GM12864 (cell line): ENCODE data around the gene ARFGAP1.

Experiments used
- DNase-seq: peaks from one replicate; pipeline ENCODE4 v3.0.0-alpha.2; 2011; ENCODE audit warnings: low read depth
- H3K4me3 ChIP-seq: 2 replicates; pipeline ENCODE4 v1.5.1; 2011; ENCODE audit warnings: mild to moderate bottlenecking, low read depth, low read length, control low read depth
- CTCF ChIP-seq: IDR thresholded peaks from 2 replicates; pipeline ENCODE4 v1.5.1; 2011; ENCODE audit warnings: low read depth, mild to moderate bottlenecking, moderate library complexity, low read length, control low read depth, inconsistent platforms; ENCODE audit errors: missing control alignments

The ARFGAP1 gene

DNA sequence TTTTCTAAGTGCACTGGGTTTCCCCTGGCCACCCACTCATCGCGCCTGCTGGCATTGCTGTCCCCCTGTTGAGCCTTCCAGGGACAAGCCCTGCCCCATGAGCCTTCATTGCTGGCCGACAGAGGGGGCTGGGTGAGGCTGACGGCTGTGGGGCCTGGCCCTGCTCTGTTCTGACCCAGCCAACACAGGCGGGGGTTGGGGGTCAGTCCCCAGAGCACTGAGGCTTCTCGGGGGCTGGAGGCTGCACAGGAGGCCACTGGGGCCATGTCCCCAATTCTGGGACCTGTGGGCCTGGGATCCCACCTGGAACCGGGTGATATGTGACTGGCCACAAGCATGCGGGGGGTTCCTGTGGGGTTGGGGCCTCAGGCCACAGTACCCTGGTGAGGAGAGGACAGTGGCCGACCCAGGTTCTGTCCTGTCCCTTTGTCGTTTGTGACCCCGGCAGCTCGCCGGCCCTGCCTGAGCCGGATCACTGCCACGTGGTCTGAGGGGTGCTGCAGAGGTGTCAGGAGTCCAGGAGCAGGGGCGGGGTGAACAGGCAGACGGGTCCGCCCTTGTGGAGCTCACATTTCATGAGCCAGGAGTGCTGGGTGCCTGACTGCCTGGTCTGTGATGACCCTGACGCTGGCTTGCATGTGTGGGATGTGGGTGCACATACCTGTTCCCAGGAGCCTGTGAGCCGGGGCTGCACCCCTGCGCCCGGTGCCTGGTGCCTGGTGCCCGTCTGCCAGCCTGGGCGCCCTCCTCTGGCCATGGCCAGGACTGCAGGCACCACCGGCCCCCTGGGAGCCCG lies 18.3 kb downstream of the ARFGAP1 start:
- peak; percentile 82 for TF ChIP-seq CTCF
- H3K4me3 ChIP-seq: no peak overlapping the region
- no peak for DNase-seq

GRCh38 chr20:63291811-63292210 lies 19.2 kb downstream of the ARFGAP1 start:
- H3K4me3 ChIP-seq: no peak overlapping the region
- DNase-seq: no peak
- TF ChIP-seq CTCF: no peak

- H3K4me3 ChIP-seq: no peak overlapping the region
- no peak for TF ChIP-seq CTCF
- no peak for DNase-seq
Measured at GRCh38 chr20:63292292-63292701, 19.7 kb downstream of the ARFGAP1 start.

DNA sequence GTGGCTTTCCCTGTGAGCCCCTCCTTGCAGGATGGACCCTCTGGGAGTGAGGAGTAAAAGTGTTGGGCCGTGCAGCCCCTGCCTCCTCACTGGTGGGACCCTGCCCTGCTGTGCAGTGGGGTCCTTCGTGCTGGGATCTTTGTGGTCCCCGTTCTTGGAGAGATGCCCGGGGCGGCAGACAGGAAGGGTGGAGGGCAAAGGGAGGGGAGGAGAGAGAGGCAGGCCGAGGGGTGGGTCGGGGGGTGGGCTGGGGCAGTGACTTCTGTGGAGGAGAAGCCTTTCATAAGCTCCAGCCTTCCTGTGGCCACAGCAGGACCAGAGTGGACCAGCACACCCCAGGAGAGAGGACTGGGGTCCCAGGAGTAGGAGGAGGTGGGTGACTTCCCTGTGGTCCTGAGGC lies 20.3 kb downstream of the ARFGAP1 start, which contains the start of gene COL20A1:
Gene COL20A1, plus strand, starts transcription at position 283 of the 400 bp plus-strand sequence. CDS start 1,922 bp downstream, outside the sequence.
- no peak for DNase-seq
- H3K4me3 ChIP-seq: no peak within 1 kb of the TSS
- TF ChIP-seq CTCF: no peak

- no peak for TF ChIP-seq CTCF
- DNase-seq: no peak
- no peak overlapping the region for H3K4me3 ChIP-seq
Measured at GRCh38 chr20:63293456-63293855, 20.8 kb downstream of the ARFGAP1 start.

- no peak overlapping the region for H3K4me3 ChIP-seq
- TF ChIP-seq CTCF: no peak
- no peak for DNase-seq
Measured at GRCh38 chr20:63293871-63294535, 21.4 kb downstream of the ARFGAP1 start.
